ENCODE data around the gene LAMTOR1.

DNA sequence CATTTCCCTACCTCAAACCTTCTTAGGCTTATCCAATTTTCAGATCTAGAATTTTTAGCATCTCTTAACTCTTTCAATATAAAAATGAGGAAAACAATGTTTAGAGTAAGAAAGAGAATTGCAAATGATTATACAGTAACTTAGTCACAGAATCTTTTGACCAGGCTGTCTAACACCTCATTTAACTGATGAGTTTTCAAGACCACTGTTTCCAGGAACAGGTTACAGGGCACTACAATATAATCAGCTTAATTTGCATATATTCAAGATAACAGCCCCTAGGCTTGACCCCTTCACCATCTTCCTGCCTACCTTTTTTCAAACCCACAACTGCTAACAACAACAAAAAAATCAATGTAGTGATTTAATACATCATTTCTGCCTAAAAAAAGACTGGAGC is 35.4 kb downstream of the LAMTOR1 start:
- TF ChIP-seq, protein P1, sequence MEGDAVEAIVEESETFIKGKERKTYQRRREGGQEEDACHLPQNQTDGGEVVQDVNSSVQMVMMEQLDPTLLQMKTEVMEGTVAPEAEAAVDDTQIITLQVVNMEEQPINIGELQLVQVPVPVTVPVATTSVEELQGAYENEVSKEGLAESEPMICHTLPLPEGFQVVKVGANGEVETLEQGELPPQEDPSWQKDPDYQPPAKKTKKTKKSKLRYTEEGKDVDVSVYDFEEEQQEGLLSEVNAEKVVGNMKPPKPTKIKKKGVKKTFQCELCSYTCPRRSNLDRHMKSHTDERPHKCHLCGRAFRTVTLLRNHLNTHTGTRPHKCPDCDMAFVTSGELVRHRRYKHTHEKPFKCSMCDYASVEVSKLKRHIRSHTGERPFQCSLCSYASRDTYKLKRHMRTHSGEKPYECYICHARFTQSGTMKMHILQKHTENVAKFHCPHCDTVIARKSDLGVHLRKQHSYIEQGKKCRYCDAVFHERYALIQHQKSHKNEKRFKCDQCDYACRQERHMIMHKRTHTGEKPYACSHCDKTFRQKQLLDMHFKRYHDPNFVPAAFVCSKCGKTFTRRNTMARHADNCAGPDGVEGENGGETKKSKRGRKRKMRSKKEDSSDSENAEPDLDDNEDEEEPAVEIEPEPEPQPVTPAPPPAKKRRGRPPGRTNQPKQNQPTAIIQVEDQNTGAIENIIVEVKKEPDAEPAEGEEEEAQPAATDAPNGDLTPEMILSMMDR (conservative IDR thresholded peaks at IDR 0.05; ENCODE audit: low read depth, low read length) = no peak
- TF ChIP-seq EZH2 (IDR thresholded peaks at IDR 0.05; ENCODE audit: low read length, unreplicated experiment) = no peak
